ENCODE data around the gene SEC16A.
A peak's percentile ranks its signal among the peaks of the same experiment; 100 is the strongest.

The SEC16A gene

GRCh38 chr9:136453326-136453725 is 29.5 kb downstream of the SEC16A start:
- no peak overlapping the region for H3K4me3 ChIP-seq (ENCODE audit: low read depth, low read length)
- DNase-seq (ENCODE audit: low read depth), result no peak
- no peak for TF ChIP-seq CTCF (conservative IDR thresholded peaks at IDR 0.05; ENCODE audit: low read depth, low read length)

GRCh38 chr9:136451221-136451877 is 31.5 kb downstream of the SEC16A start:
- no peak overlapping the region for H3K4me3 ChIP-seq (ENCODE audit: low read depth, low read length)
- peak; percentile 30 for TF ChIP-seq CTCF (conservative IDR thresholded peaks at IDR 0.05; ENCODE audit: low read depth, low read length)
- DNase-seq (ENCODE audit: low read depth), result no peak

DNA sequence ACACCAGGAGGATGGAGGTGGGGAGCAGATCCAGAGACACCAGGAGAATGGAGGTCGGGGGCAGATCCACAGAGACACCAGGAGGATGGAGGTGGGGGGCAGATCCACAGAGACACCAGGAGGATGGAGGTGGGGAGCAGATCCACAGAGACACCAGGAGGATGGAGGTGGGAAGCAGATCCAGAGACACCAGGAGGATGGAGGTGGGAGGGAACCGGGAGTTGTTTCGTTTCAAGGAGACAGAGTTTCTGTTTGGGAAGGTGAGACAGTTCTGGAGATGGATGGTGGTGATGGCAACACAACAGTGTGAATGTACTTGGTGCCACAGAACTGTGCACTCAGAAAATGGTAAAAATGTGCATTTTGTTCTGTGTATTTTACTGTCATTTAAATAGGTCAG is 34.2 kb downstream of the SEC16A start:
- H3K4me3 ChIP-seq (ENCODE audit: low read depth, low read length), result no peak overlapping the region
- TF ChIP-seq CTCF (conservative IDR thresholded peaks at IDR 0.05; ENCODE audit: low read depth, low read length), result no peak
- DNase-seq (ENCODE audit: low read depth), result no peak

- no peak overlapping the region for H3K4me3 ChIP-seq (ENCODE audit: low read depth, low read length)
- TF ChIP-seq CTCF (conservative IDR thresholded peaks at IDR 0.05; ENCODE audit: low read depth, low read length), result no peak
- no peak for DNase-seq (ENCODE audit: low read depth)
Measured at GRCh38 chr9:136447173-136447778, 35.6 kb downstream of the SEC16A start.

DNA sequence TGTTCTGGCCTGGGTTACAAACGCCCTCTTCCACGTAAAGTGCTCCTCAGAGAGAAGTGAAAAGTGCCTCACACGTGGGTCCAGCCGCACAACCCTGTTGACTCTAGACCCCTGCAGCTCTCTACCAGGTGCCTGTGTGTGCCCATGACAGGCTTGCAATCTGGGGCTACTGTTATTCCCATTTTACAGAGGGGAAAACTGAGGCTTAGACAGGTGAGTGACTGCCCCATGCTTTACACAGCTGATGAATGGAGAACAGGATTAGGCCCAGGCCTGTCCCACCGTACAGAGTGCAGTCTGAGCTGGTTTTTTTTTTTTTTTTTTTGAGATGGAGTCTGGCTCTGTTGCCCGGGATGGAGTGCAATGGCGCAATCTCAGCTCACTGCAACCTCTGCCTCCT is 37.0 kb downstream of the SEC16A start:
- DNase-seq (ENCODE audit: low read depth), result no peak
- no peak overlapping the region for H3K4me3 ChIP-seq (ENCODE audit: low read depth, low read length)
- no peak for TF ChIP-seq CTCF (conservative IDR thresholded peaks at IDR 0.05; ENCODE audit: low read depth, low read length)

DNA sequence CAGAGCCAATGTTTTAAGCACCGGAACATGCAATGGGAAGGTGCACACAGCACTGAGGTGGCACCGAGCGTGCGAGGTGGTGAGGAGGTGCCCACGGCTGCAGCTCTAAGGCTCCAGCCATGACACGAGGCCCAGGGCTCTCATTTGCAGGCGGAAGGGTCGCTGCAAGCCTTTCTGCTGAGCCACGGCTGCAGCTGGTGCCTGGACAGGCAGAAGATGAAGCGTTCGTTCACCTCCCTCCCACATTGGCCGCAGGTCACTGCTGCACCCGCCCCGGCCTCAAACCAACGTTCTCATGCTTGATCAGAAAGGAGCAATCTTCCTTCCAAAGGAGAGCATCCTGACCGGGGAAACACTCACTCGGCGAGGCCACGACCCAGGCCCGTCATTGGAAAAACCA is 38.7 kb downstream of the SEC16A start:
- no peak for DNase-seq (ENCODE audit: low read depth)
- no peak overlapping the region for H3K4me3 ChIP-seq (ENCODE audit: low read depth, low read length)
- no peak for TF ChIP-seq CTCF (conservative IDR thresholded peaks at IDR 0.05; ENCODE audit: low read depth, low read length)

DNA sequence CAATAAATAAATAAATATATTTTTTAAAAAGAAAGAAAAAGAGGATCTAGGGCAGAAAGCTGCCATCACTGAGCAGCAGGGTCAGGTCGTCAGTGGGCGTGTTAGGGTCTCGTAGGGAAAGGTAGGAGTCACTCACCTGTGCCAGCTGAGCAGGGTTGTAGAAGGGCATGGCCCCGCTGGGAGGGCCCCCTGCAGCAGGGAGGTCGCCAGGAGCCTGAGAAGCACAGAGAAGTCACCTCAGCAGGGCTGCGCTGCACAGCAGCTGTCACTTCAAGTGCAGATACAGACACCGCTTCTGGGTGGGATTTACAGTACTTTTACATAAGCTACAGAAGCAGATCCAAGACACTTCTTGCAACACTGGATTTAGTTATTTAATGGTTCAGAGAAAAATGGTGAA is 39.2 kb downstream of the SEC16A start:
- TF ChIP-seq CTCF (conservative IDR thresholded peaks at IDR 0.05; ENCODE audit: low read depth, low read length), result no peak
- no peak for DNase-seq (ENCODE audit: low read depth)
- H3K4me3 ChIP-seq (ENCODE audit: low read depth, low read length), result no peak overlapping the region

All from choroid plexus epithelial cell (primary cell).